ENCODE measurements around the gene TECTA.

The TECTA gene

GRCh38 chr11:121138259-121138658 is 37.2 kb downstream of the TECTA start:
- Histone ChIP-seq H3K4ac (ENCODE audit: low read depth in 1 of 2, low read length in 2 of 2) (no peak overlapping the region), H2BK120ac (ENCODE audit: low read depth, low read length) (no peak overlapping the region), H3K9ac (ENCODE audit: low read length) (no peak overlapping the region), H2AFZ (ENCODE audit: low read depth, low read length) (no peak overlapping the region), H3K23ac (ENCODE audit: low read length in 2 of 2) (no peak overlapping the region), H2BK5ac (ENCODE audit: low read depth, low read length, poor library complexity, severe bottlenecking) (no peak overlapping the region), H3K4me1 (ENCODE audit: control insufficient read depth, insufficient read depth, low read depth, low read length) (peaks cover 2% of the 10 kb centered on the region), H3K79me1 (replicated peaks; ENCODE audit: low read length, poor library complexity, severe bottlenecking) (no peaks in the 10 kb centered on the region), H2BK12ac (ENCODE audit: low read length in 2 of 2) (no peak overlapping the region), H2AK5ac (ENCODE audit: low read length, severe bottlenecking) (no peak overlapping the region), H3K18ac (ENCODE audit: low read depth in 1 of 2, low read length in 2 of 2) (no peak overlapping the region), H3K27ac (ENCODE audit: low read length, poor library complexity, severe bottlenecking) (no peak overlapping the region), H3K9me3 (ENCODE audit: control insufficient read depth, low read length) (no peaks in the 10 kb centered on the region), H3K36me3 (ENCODE audit: control insufficient read depth in 1 of 2, insufficient read depth in 2 of 2, low read depth in 1 of 2, low read length in 2 of 2) (no peaks in the 10 kb centered on the region), H4K8ac (ENCODE audit: low read length) (no peak overlapping the region), H3K4me2 (ENCODE audit: low read length, poor library complexity, severe bottlenecking) (no peak overlapping the region), H3K14ac (ENCODE audit: low read length in 2 of 2) (no peak overlapping the region), H3K27me3 (ENCODE audit: control insufficient read depth in 1 of 2, insufficient read depth in 1 of 2, low read length in 2 of 2) (peaks cover 0 to 2% of the 10 kb centered on the region in 2 experiments), H2BK15ac (ENCODE audit: low read depth, poor library complexity, severe bottlenecking) (no peak overlapping the region), H4K91ac (ENCODE audit: low read length) (no peak overlapping the region), H3K4me3 (ENCODE audit: insufficient read depth in 1 of 2, low read depth in 1 of 2, low read length in 2 of 2) (no peak overlapping the region)
- no peak for DNase-seq
- WGBS: 90% methylated on average over 5 of the region's 5 CpGs

- Histone ChIP-seq H3K4me3 (ENCODE audit: insufficient read depth in 1 of 2, low read depth in 1 of 2, low read length in 2 of 2) (no peak overlapping the region), H2BK12ac (ENCODE audit: low read length in 2 of 2) (no peak overlapping the region), H4K8ac (ENCODE audit: low read length) (no peak overlapping the region), H3K4me2 (ENCODE audit: low read length, poor library complexity, severe bottlenecking) (no peak overlapping the region), H3K79me1 (replicated peaks; ENCODE audit: low read length, poor library complexity, severe bottlenecking) (no peaks in the 10 kb centered on the region), H3K27ac (ENCODE audit: low read length, poor library complexity, severe bottlenecking) (no peak overlapping the region), H2AK5ac (ENCODE audit: low read length, severe bottlenecking) (no peak overlapping the region), H3K18ac (ENCODE audit: low read depth in 1 of 2, low read length in 2 of 2) (no peak overlapping the region), H3K14ac (ENCODE audit: low read length in 2 of 2) (no peak overlapping the region), H2AFZ (ENCODE audit: low read depth, low read length) (no peak overlapping the region), H2BK5ac (ENCODE audit: low read depth, low read length, poor library complexity, severe bottlenecking) (no peak overlapping the region), H2BK15ac (ENCODE audit: low read depth, poor library complexity, severe bottlenecking) (no peak overlapping the region), H2BK120ac (ENCODE audit: low read depth, low read length) (no peak overlapping the region), H3K9ac (ENCODE audit: low read length) (no peak overlapping the region), H3K4me1 (ENCODE audit: control insufficient read depth, insufficient read depth, low read depth, low read length) (peaks cover 2% of the 10 kb centered on the region), H4K91ac (ENCODE audit: low read length) (no peak overlapping the region), H3K36me3 (ENCODE audit: control insufficient read depth in 1 of 2, insufficient read depth in 2 of 2, low read depth in 1 of 2, low read length in 2 of 2) (no peaks in the 10 kb centered on the region), H3K23ac (ENCODE audit: low read length in 2 of 2) (no peak overlapping the region), H3K4ac (ENCODE audit: low read depth in 1 of 2, low read length in 2 of 2) (no peak overlapping the region), H3K9me3 (ENCODE audit: control insufficient read depth, low read length) (no peaks in the 10 kb centered on the region), H3K27me3 (ENCODE audit: control insufficient read depth in 1 of 2, insufficient read depth in 1 of 2, low read length in 2 of 2) (no peaks in the 10 kb centered on the region)
- DNase-seq: no peak
- WGBS: 68% methylated on average over 7 of the region's 8 CpGs
Measured at GRCh38 chr11:121140369-121140768, 39.3 kb downstream of the TECTA start.

- H3K4me3 ChIP-seq (ENCODE audit: insufficient read depth in 1 of 2, low read depth in 1 of 2, low read length in 2 of 2): no peak overlapping the region
- H3K4ac ChIP-seq (ENCODE audit: low read depth in 1 of 2, low read length in 2 of 2): no peak overlapping the region
- H2BK5ac ChIP-seq (ENCODE audit: low read depth, low read length, poor library complexity, severe bottlenecking): no peak overlapping the region
- 80% methylated on average over 1 of the region's 1 CpG for WGBS
- H2BK12ac ChIP-seq (ENCODE audit: low read length in 2 of 2): no peak overlapping the region
- no peak overlapping the region for H3K18ac ChIP-seq (ENCODE audit: low read depth in 1 of 2, low read length in 2 of 2)
- DNase-seq: no peak
- no peak overlapping the region for H3K14ac ChIP-seq (ENCODE audit: low read length in 2 of 2)
- no peak overlapping the region for H3K27ac ChIP-seq (ENCODE audit: low read length, poor library complexity, severe bottlenecking)
- H3K27me3 ChIP-seq (ENCODE audit: control insufficient read depth in 1 of 2, insufficient read depth in 1 of 2, low read length in 2 of 2): no peaks in the 10 kb centered on the region
- no peak overlapping the region for H4K8ac ChIP-seq (ENCODE audit: low read length)
- no peaks in the 10 kb centered on the region for H3K9me3 ChIP-seq (ENCODE audit: control insufficient read depth, low read length)
- no peaks in the 10 kb centered on the region for H3K36me3 ChIP-seq (ENCODE audit: control insufficient read depth in 1 of 2, insufficient read depth in 2 of 2, low read depth in 1 of 2, low read length in 2 of 2)
- H4K91ac ChIP-seq (ENCODE audit: low read length): no peak overlapping the region
- H3K4me1 ChIP-seq (ENCODE audit: control insufficient read depth, insufficient read depth, low read depth, low read length): peaks cover 2% of the 10 kb centered on the region
- H2AK5ac ChIP-seq (ENCODE audit: low read length, severe bottlenecking): no peak overlapping the region
- H2BK120ac ChIP-seq (ENCODE audit: low read depth, low read length): no peak overlapping the region
- no peaks in the 10 kb centered on the region for H3K79me1 ChIP-seq (replicated peaks; ENCODE audit: low read length, poor library complexity, severe bottlenecking)
- H2AFZ ChIP-seq (ENCODE audit: low read depth, low read length): no peak overlapping the region
- no peak overlapping the region for H2BK15ac ChIP-seq (ENCODE audit: low read depth, poor library complexity, severe bottlenecking)
- no peak overlapping the region for H3K9ac ChIP-seq (ENCODE audit: low read length)
- no peak overlapping the region for H3K4me2 ChIP-seq (ENCODE audit: low read length, poor library complexity, severe bottlenecking)
- no peak overlapping the region for H3K23ac ChIP-seq (ENCODE audit: low read length in 2 of 2)
Measured at GRCh38 chr11:121141066-121141465, 40.0 kb downstream of the TECTA start.

DNA sequence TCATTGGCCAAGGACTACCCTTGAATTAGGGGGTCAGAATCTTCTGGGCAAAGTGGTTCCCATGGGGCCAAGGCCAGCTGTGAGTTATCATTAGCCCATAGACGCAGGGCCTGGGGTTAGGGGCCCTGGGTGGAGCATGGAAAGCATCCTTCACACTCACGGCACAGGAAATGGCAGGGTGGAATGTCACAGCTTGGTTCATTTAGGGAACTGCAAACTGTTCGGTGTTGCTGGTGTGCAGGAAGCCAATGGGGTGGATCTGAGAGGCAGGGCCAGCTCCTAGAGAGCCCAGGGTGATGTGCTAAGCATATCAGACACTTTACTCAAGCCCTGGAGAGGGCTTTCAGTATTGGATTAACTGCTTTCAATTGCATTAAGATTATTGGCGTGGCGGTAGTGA is 42.9 kb downstream of the TECTA start:
- no peak overlapping the region for H3K4me3 ChIP-seq (ENCODE audit: insufficient read depth in 1 of 2, low read depth in 1 of 2, low read length in 2 of 2)
- H3K4me1 ChIP-seq (ENCODE audit: control insufficient read depth, insufficient read depth, low read depth, low read length): no peaks in the 10 kb centered on the region
- no peaks in the 10 kb centered on the region for H3K36me3 ChIP-seq (ENCODE audit: control insufficient read depth in 1 of 2, insufficient read depth in 2 of 2, low read depth in 1 of 2, low read length in 2 of 2)
- no peaks in the 10 kb centered on the region for H3K9me3 ChIP-seq (ENCODE audit: control insufficient read depth, low read length)
- H3K79me1 ChIP-seq (replicated peaks; ENCODE audit: low read length, poor library complexity, severe bottlenecking): no peaks in the 10 kb centered on the region
- H3K27ac ChIP-seq (ENCODE audit: low read length, poor library complexity, severe bottlenecking): no peak overlapping the region
- H3K23ac ChIP-seq (ENCODE audit: low read length in 2 of 2): no peak overlapping the region
- H3K4ac ChIP-seq (ENCODE audit: low read depth in 1 of 2, low read length in 2 of 2): no peak overlapping the region
- H4K8ac ChIP-seq (ENCODE audit: low read length): no peak overlapping the region
- H2AFZ ChIP-seq (ENCODE audit: low read depth, low read length): no peak overlapping the region
- H4K91ac ChIP-seq (ENCODE audit: low read length): no peak overlapping the region
- H3K18ac ChIP-seq (ENCODE audit: low read depth in 1 of 2, low read length in 2 of 2): no peak overlapping the region
- H2BK12ac ChIP-seq (ENCODE audit: low read length in 2 of 2): no peak overlapping the region
- H2BK5ac ChIP-seq (ENCODE audit: low read depth, low read length, poor library complexity, severe bottlenecking): no peak overlapping the region
- H3K27me3 ChIP-seq (ENCODE audit: control insufficient read depth in 1 of 2, insufficient read depth in 1 of 2, low read length in 2 of 2): no peaks in the 10 kb centered on the region
- H3K9ac ChIP-seq (ENCODE audit: low read length): no peak overlapping the region
- no peak overlapping the region for H3K14ac ChIP-seq (ENCODE audit: low read length in 2 of 2)
- DNase-seq: no peak
- no peak overlapping the region for H2BK120ac ChIP-seq (ENCODE audit: low read depth, low read length)
- no peak overlapping the region for H3K4me2 ChIP-seq (ENCODE audit: low read length, poor library complexity, severe bottlenecking)
- WGBS: 59% methylated on average over 5 of the region's 5 CpGs
- no peak overlapping the region for H2AK5ac ChIP-seq (ENCODE audit: low read length, severe bottlenecking)
- H2BK15ac ChIP-seq (ENCODE audit: low read depth, poor library complexity, severe bottlenecking): no peak overlapping the region
